ENCODE measurements around the gene TECR.

- TF ChIP-seq CTCF (IDR thresholded peaks at IDR 0.05) (no peak), POLR2AphosphoS5 (IDR thresholded peaks at IDR 0.05) (no peak)
Measured at GRCh38 chr19:14553939-14554243, 24.5 kb downstream of the TECR start.
